OCI-LY7 (cell line): ENCODE data around the gene ZBTB5.

Experiments used
- EZH2phosphoT487 ChIP-seq: fragments of 200-600 bp; sonication (generic); IDR thresholded peaks from 2 replicates; pipeline ENCODE4 v1.6.1; 2018; ENCODE audit warnings: low read depth, borderline replicate concordance, mild to moderate bottlenecking, mixed run types, antibody characterized with exemption, low read length, moderate library complexity, mixed read lengths
- TF ChIP-seq, protein P1 (sequence below): fragments of 200-600 bp; sonication (generic); conservative IDR thresholded peaks from 2 replicates; pipeline ENCODE4 v1.5.1; 2014; ENCODE audit warnings: mild to moderate bottlenecking, antibody characterized with exemption, low read length, moderate library complexity, mixed read lengths

DNA sequence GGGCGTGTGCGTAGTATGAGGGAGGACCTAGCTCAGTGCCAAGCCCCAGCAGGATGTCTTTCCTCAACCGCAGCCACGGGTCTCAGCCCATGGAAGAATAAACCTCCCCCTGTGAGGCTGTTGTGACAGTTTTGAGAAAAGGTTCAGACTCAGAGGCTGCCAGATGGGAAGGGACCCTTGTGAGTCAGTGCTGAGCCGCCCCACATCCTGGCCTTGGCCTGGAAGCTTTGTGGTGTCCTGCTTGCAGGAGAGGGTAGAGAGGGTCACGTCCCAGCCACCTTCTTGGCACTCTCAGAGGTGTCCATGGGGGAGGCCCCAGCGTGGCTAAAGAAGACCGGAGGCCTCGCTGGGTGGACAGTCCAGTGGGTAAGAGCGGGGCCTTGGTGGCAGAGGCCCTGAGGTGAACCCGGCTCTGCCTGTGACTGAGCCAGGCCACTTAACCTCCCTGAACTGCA, 39.9 kb downstream of the ZBTB5 start:
- TF ChIP-seq, protein P1, sequence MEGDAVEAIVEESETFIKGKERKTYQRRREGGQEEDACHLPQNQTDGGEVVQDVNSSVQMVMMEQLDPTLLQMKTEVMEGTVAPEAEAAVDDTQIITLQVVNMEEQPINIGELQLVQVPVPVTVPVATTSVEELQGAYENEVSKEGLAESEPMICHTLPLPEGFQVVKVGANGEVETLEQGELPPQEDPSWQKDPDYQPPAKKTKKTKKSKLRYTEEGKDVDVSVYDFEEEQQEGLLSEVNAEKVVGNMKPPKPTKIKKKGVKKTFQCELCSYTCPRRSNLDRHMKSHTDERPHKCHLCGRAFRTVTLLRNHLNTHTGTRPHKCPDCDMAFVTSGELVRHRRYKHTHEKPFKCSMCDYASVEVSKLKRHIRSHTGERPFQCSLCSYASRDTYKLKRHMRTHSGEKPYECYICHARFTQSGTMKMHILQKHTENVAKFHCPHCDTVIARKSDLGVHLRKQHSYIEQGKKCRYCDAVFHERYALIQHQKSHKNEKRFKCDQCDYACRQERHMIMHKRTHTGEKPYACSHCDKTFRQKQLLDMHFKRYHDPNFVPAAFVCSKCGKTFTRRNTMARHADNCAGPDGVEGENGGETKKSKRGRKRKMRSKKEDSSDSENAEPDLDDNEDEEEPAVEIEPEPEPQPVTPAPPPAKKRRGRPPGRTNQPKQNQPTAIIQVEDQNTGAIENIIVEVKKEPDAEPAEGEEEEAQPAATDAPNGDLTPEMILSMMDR, result no peak
- no peak for TF ChIP-seq EZH2phosphoT487
